HepG2 (cell line): ENCODE data around the gene HMGN1. TPM values are rescaled to one million over a fixed set of nuclear protein-coding genes. Genes with fewer than 3 reads are reported as not detected.

ENCODE experiments used
- AFF4 ChIP-seq: sonication (generic); formaldehyde crosslinking; IDR thresholded peaks from 2 replicates; pipeline ENCODE4 v1.4.0; 2020; ENCODE audit warnings: missing genetic modification reagents
- GABPA ChIP-seq, 2 experiments: IDR thresholded peaks; 2 replicates each; pipeline ENCODE4 v1.6.1; 2011 to 2016; ENCODE audit warnings: low read depth in 2 of 2, low read length in 1 of 2, missing biosample characterization in 1 of 2, missing genetic modification characterization in 1 of 2
- HOXD1 ChIP-seq: sonication (generic); formaldehyde crosslinking; IDR thresholded peaks from 2 replicates; pipeline ENCODE4 v1.5.0; 2020; ENCODE audit warnings: missing genetic modification reagents
- MAFG ChIP-seq: sonication (generic); formaldehyde crosslinking; IDR thresholded peaks from 2 replicates; pipeline ENCODE4 v1.5.1; 2020; ENCODE audit warnings: mild to moderate bottlenecking, missing genetic modification reagents
- MEF2D ChIP-seq: sonication (generic); formaldehyde crosslinking; IDR thresholded peaks from 2 replicates; pipeline ENCODE4 v1.5.1; 2020; ENCODE audit warnings: mild to moderate bottlenecking, missing genetic modification reagents
- NFIB ChIP-seq: sonication (generic); formaldehyde crosslinking; IDR thresholded peaks from 2 replicates; pipeline ENCODE4 v1.9.0; 2021; ENCODE audit warnings: missing genetic modification reagents, mild to moderate bottlenecking, borderline replicate concordance
- PHF21A ChIP-seq: sonication (generic); formaldehyde crosslinking; IDR thresholded peaks from 2 replicates; pipeline ENCODE4 v1.5.0; 2020; ENCODE audit warnings: mild to moderate bottlenecking, missing genetic modification reagents
- POLR2A ChIP-seq, 2 experiments: IDR thresholded peaks; 2 replicates each; pipeline ENCODE4 v1.6.1; 2011; ENCODE audit warnings: low read depth in 2 of 2, low read length in 2 of 2, mild to moderate bottlenecking in 1 of 2, moderate library complexity in 1 of 2; ENCODE audit not compliant: insufficient read depth in 1 of 2
- POLR2AphosphoS5 ChIP-seq: IDR thresholded peaks from 2 replicates; pipeline ENCODE4 v1.6.1; 2012; ENCODE audit warnings: low read depth, low read length
- PRDM15 ChIP-seq: sonication (generic); formaldehyde crosslinking; IDR thresholded peaks from 2 replicates; pipeline ENCODE4 v1.4.0; 2020; ENCODE audit warnings: missing genetic modification reagents
- SIN3B ChIP-seq: fragments of 150-350 bp; IDR thresholded peaks from 2 replicates; pipeline ENCODE4 v1.6.1; 2014; ENCODE audit warnings: low read length
- SMAD9 ChIP-seq: sonication (generic); formaldehyde crosslinking; IDR thresholded peaks from 2 replicates; pipeline ENCODE4 v1.5.1; 2020; ENCODE audit warnings: mild to moderate bottlenecking, missing genetic modification reagents
- TBL1XR1 ChIP-seq: fragments of 150-350 bp; IDR thresholded peaks from 2 replicates; pipeline ENCODE4 v1.6.1; 2014; ENCODE audit warnings: borderline replicate concordance, low read length; ENCODE audit not compliant: partially characterized antibody
- ZBTB37 ChIP-seq: sonication (generic); formaldehyde crosslinking; IDR thresholded peaks from 2 replicates; pipeline ENCODE4 v1.4.0; 2020; ENCODE audit warnings: mild to moderate bottlenecking, missing genetic modification reagents
- ZFP82 ChIP-seq: sonication (generic); formaldehyde crosslinking; IDR thresholded peaks from 2 replicates; pipeline ENCODE4 v1.5.1; 2020; ENCODE audit warnings: mild to moderate bottlenecking, missing genetic modification reagents, borderline replicate concordance
- ZNF17 ChIP-seq: sonication (generic); formaldehyde crosslinking; IDR thresholded peaks from 2 replicates; pipeline ENCODE4 v1.5.0; 2020; ENCODE audit warnings: mild to moderate bottlenecking, missing genetic modification reagents
- ZNF816 ChIP-seq: sonication (generic); formaldehyde crosslinking; IDR thresholded peaks from 2 replicates; pipeline ENCODE4 v1.8.0; 2022; ENCODE audit warnings: missing genetic modification reagents, mild to moderate bottlenecking, borderline replicate concordance
- ZSCAN21 ChIP-seq: sonication (generic); formaldehyde crosslinking; IDR thresholded peaks from 2 replicates; pipeline ENCODE4 v1.8.0; 2022; ENCODE audit warnings: mild to moderate bottlenecking, missing genetic modification reagents, moderate library complexity, borderline replicate concordance
- polyA plus RNA-seq, 8 experiments: library from polyadenylated mRNA; depleted of rRNA in 3 of 8; stranded (reverse) in 7 of 8; unstranded in 1 of 8; fragments of >200 nt; fragmentation: Illumina TruSeq in 4 of 8; extraction: Trizol in 4 of 8; gene quantifications; 2 replicates each; pipeline versions ENCODE4 v1.2.1 to v1.2.3, GENCODE V29; 2011 to 2016; ENCODE audit warnings: low read depth in 4 of 8, missing spikeins in 1 of 8, mixed read lengths in 1 of 8; ENCODE audit not compliant: insufficient read depth in 1 of 8
- total RNA-seq, 5 experiments: library from RNA; depleted of rRNA; stranded (reverse); fragments of >200 nt; fragmentation: Illumina TruSeq; extraction: Trizol; gene quantifications; 2 replicates each; pipeline ENCODE4 v1.2.3, GENCODE V29; 2016; ENCODE audit warnings: low read depth in 1 of 5
- TF ChIP-seq, protein P1 (sequence below): sonication (generic); formaldehyde crosslinking; IDR thresholded peaks from 2 replicates; pipeline ENCODE4 v1.4.0; 2020; ENCODE audit warnings: missing genetic modification reagents

The HMGN1 gene
- total and polyA plus RNA-seq, 2 of the 13 experiments (the other 11 are each of a cell fraction or from before 2014, with no cell fraction given), result 104 to 286 TPM

- no peak for TF ChIP-seq ZSCAN21 (CRISPR knock-in tag)
- TF ChIP-seq MEF2D, result no peak
- no peak for TF ChIP-seq SIN3B
- no peak for TF ChIP-seq ZNF17
- peak in 1 of 2 experiments; percentile 69; a peak in 2 of 4 replicates for TF ChIP-seq POLR2A (IDR thresholded peaks at IDR 0.05; ENCODE audit: insufficient read depth in 1 of 2, low read depth in 2 of 2, low read length in 2 of 2)
- TF ChIP-seq ZBTB37 (CRISPR knock-in tag), result no peak
- no peak for TF ChIP-seq NFIB (CRISPR knock-in tag)
- no peak; the same call in 1 of the 2 replicates for TF ChIP-seq HOXD1 (CRISPR knock-in tag)
- no peak for TF ChIP-seq SMAD9 (CRISPR knock-in tag)
- TF ChIP-seq PHF21A (CRISPR knock-in tag), result peak; percentile 66; the same call in 1 of the 2 replicates
- no peak for TF ChIP-seq AFF4 (CRISPR knock-in tag)
- TF ChIP-seq POLR2AphosphoS5, result peak; percentile 85
- TF ChIP-seq TBL1XR1, result no peak
- no peak for TF ChIP-seq ZNF816 (CRISPR knock-in tag)
- TF ChIP-seq ZFP82 (CRISPR knock-in tag), result no peak
- TF ChIP-seq MAFG (CRISPR knock-in tag), result no peak
- no peak for TF ChIP-seq GABPA (IDR thresholded peaks at IDR 0.05; ENCODE audit: low read depth, low read length)
- TF ChIP-seq GABPA (CRISPR knock-in tag; IDR thresholded peaks at IDR 0.05; ENCODE audit: low read depth), result no peak
- TF ChIP-seq PRDM15 (CRISPR knock-in tag), result peak; percentile 87
- TF ChIP-seq, protein P1, sequence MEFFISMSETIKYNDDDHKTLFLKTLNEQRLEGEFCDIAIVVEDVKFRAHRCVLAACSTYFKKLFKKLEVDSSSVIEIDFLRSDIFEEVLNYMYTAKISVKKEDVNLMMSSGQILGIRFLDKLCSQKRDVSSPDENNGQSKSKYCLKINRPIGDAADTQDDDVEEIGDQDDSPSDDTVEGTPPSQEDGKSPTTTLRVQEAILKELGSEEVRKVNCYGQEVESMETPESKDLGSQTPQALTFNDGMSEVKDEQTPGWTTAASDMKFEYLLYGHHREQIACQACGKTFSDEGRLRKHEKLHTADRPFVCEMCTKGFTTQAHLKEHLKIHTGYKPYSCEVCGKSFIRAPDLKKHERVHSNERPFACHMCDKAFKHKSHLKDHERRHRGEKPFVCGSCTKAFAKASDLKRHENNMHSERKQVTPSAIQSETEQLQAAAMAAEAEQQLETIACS (CRISPR knock-in tag), result no peak
Measured at GRCh38 chr21:39379986-39380891, 31.4 kb upstream of the HMGN1 start (continued).
